Thyroid gland (tissue), 4 donors: ENCODE results near the gene ABCC1.

Experiments
- POLR2A ChIP-seq, 2 donors: fragments of 450-650 bp; IDR thresholded peaks; one replicate each; pipeline ENCODE4 v1.6.1; 2017; ENCODE audit warnings: antibody characterized with exemption in 2 of 2, mild to moderate bottlenecking in 2 of 2, moderate library complexity in 1 of 2
- TF ChIP-seq, protein P1 (sequence below), 6 experiments: fragments of 200-600 bp in 3 of 6; fragments of 450-650 bp in 3 of 6; sonication (generic) in 3 of 6; IDR thresholded peaks; one replicate each; pipeline ENCODE4 v1.5.1; 2016 to 2019; ENCODE audit warnings: antibody characterized with exemption in 6 of 6, mild to moderate bottlenecking in 2 of 6, inconsistent platforms in 1 of 6, moderate library complexity in 1 of 6

DNA sequence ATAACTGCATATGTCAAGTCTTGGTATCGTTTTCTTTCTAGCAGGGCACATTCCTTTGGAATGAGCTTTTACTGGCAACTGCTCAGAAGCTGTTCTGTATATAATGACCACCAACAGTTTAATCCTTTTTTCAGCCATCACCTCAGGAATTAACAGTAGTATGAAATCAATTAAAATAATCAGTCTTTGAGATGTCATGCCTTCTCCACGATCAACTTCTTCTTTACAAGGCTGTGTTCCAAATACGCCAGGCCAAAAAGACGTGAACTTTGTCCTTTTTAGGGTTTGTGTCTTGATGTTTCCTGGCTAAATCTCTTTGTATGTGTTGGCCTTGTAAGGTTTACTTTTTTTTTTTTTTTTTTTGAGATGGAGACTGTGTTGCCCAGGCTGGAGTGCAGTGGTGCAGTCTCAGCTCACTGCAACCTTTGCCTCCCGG lies 54.9 kb downstream of the ABCC1 start:
- no peak for TF ChIP-seq POLR2A (IDR thresholded peaks at IDR 0.05)
- TF ChIP-seq, protein P1, sequence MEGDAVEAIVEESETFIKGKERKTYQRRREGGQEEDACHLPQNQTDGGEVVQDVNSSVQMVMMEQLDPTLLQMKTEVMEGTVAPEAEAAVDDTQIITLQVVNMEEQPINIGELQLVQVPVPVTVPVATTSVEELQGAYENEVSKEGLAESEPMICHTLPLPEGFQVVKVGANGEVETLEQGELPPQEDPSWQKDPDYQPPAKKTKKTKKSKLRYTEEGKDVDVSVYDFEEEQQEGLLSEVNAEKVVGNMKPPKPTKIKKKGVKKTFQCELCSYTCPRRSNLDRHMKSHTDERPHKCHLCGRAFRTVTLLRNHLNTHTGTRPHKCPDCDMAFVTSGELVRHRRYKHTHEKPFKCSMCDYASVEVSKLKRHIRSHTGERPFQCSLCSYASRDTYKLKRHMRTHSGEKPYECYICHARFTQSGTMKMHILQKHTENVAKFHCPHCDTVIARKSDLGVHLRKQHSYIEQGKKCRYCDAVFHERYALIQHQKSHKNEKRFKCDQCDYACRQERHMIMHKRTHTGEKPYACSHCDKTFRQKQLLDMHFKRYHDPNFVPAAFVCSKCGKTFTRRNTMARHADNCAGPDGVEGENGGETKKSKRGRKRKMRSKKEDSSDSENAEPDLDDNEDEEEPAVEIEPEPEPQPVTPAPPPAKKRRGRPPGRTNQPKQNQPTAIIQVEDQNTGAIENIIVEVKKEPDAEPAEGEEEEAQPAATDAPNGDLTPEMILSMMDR (IDR thresholded peaks at IDR 0.05) = no peak
